Stimulated activated CD8-positive, alpha-beta memory T cell treated with anti-CD3 and anti-CD28 coated beads, Interleukin-4, amount 100 ng/mL, for 1 hour (primary cell): Measurements from ENCODE around the gene SLC29A1.
"Not testable (repeated sequence)": the region's sequence is repeated elsewhere in the genome, so short reads cannot be mapped to it uniquely, and the experiment has no call there.

Experiments
- DNase-seq, 2 donors: peaks; one replicate each; pipeline ENCODE4 v3.0.0-alpha.2; 2020; ENCODE audit warnings: low read depth in 2 of 2, low spot score in 1 of 2

The SLC29A1 gene

DNA sequence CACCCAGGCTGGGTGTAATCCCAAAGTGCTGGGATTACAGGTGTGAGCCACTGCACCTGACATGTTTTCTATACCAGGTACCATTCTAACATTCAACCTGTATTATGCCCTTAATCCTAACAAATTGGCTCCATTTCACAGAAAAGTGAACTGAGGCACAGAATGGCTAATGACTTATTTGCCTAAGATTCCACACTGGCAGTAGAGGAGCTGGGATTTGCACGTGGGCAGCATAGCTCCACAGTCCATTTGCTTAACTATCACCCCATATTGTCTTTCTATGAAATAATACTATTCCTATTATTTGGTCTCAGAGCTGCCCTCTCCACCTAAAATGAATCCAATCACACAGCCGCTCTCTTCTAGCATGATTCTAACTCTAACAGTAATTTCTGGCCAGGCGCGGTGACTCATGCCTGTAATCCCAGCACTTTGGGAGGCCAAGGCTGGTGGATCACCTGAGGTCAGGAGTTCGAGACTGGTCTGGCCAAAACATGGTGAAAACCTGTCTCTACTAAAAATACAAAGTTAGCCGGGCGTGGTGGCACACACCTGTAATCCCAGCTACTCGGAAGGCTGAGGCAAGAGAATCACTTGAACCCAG is 30.0 kb upstream of the SLC29A1 start:
- DNase-seq: no peak

DNA sequence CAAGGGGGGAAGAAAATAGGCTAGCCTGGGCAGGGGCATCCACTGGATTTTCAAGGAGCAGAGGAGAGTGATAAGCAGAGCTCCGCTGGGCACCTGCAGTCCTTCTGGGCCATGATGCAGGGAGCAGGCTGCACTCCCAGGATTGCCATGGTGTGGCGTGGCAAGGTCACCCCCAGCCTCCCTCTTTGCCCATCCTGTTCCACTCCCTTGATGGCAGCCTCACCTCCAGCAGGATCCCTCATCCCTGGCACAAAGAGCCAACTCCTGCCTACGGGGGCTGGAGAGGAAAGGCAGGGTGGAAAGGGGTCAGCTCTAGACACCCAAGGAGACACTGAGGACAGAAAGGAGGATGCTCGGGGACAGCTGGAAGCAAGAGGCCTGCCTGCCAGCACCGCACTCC is 29.1 kb upstream of the SLC29A1 start:
- DNase-seq: no peak

DNA sequence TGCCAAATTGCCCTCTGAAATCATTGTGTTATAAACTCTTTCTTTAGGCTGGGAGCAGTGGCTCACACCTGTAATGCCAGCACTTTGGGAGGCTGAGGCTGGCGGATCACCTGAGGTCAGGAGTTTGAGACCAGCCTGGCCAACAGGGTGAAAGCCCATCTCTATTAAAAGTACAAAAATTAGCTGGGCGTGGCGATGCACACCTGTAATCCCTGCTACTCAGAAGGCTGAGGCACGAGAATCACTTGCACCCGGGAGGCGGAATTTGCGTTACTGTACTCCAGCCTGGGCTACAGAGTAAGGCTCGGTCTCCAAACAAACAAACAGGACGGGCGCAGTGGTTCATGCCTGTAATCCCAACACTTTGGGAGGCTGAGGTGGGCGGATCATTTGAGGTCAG is 27.0 kb upstream of the SLC29A1 start:
- DNase-seq: not testable (repeated sequence)

DNA sequence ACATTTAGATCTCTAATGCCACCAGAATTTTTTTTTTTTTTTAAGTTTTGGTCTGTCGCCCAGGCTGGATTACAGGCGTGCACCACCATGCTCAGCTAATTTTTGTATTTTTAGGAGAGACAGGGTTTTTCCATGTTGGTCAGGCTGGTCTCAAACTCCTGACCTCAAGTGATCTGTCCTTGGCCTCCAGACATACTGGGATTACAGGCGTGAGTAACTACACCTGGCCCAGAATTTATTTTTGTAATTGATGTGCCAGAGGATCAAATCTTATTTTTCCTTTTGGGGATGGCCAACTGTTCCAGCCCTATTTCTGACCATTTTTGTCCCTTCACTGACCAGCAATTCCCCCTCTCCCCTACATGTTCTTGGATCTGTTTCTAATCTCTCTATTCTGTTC is 24.7 kb upstream of the SLC29A1 start:
- DNase-seq: no peak

DNA sequence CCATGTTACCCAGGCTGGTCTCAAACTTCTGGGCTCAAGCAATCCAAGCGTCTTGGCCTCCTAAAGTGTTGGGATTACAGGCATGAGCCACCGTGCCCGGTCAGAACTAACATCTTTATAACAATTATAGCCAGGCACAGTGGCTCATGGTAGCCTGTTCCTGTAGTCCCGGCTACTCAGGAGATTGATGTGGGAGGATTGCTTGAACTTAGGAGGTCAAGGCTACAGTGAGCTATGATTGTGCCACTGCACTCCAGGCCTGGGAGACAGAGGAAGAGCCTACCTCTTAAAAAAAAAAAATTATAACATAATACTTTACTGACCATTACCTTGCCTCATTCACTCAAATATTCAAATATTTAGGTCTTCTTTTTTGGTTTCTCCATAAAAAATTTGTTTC is 23.5 kb upstream of the SLC29A1 start:
- no peak for DNase-seq

DNA sequence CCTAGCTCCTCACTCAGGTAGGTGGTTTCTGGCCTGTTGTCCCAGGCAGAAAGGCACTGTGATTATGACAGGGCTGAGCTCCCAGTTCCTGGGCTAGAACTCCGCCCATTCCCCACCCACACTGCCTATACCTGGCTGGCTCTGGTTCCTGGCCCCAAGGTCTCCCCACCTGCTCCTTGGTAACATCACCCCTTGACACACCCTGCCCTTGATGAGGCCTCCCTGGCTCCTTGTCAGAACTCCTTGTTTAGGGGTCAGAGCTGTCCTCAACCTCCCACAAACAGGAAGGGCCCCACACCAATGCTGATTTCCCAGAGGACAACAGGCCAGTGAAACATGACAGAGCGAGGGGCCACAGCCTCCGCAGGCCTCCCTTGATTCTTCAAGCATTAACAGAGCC is 22.2 kb upstream of the SLC29A1 start:
- DNase-seq: no peak

DNA sequence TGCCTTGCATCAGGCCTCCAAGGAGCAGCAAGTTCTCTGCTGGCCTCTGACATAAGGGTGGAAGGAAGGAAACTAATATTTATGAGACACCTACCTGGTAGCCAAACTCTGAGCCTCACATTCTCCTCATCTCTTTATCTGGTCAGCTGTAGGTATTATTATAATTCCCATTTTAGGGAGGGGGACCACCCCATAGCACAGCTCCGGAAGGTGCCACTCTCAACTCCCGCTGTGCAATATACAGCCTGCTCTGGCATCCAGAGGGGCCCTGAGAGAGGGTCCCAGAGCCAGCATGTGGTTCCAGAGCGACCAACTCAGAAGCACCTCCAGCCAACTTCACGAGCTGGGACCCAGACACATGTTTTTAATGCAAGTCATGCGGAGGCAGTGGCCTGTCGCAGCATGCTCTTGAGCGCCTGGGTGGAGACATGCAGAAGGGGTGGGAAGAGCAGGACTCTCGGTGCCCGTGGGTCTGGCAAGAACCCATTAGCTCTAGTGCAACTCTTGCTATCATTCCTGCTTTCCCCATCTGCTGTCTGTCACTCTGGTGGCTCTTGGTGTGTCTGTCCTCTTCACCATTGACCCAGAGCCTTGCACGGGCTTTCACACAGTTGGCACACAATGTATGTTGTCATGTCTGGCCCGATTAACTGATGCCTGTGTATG is 21.6 kb upstream of the SLC29A1 start:
- no peak for DNase-seq

DNA sequence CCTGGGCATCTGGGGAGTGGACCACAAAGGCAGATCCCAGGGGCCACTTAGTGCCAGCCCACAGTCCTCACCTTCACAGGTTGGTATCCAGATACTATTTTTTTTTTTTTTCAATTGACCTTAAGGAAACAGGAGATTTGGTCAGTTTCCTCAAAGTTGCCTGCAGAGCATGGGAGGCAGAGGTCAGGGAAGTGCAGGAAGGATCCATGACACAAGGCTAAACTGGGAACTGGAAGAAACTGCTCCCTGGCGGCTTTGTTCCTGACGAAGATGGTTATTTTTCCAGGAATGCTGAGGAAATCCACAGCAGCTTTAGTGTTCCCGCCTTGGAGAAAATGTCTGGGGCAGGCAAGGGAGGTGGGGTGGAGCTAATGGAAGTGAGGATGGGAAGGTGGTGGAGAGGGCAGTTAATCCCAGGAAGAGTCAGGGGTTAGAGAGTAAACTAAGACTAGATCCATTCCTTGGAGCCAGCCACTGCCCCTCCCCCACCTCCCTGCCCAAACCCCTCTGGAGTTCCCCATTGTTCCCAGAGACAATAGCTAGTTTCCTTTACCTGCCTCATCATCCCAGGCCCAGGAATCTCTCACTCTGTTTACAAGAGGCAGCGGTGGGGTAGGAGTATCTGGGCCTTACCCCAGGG is 20.9 kb upstream of the SLC29A1 start:
- DNase-seq: no peak

DNA sequence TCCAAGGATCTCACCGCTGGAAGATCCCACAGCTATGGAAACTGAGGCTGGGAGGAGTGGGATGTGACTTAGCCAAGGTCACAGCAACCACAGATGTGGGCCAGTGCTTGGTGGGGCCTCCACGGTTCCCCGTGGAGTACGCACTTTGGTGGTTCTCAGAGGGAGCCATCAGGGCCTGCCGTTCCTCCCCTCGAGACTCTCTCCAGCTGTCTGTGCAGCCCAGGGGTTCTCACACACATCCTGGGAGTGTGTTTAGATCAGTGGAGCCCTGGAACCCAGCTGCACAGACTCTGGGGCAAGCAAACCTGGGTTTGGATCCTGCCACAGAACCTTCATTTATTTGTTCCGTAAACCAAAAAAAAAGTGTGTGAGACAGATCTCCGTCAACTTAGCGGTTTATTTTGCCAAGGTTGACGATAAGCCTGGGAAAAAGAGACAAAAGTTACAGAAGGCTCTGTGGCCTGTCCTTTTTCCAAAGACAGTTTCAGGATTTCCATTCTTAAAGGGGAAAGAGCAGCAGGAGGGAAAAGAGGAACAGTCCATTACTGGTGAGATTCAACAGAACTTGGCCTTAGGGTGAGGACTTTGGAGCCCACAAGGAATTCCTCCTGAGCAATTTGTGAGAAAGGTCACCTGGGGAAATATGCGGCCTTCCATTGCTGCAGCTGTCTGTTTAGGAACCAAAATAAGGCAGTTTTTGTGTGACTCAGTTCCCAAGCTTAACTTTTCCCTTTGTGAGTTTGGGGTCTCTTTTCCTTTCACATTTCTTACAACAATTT is 20.2 kb upstream of the SLC29A1 start:
- no peak for DNase-seq

DNA sequence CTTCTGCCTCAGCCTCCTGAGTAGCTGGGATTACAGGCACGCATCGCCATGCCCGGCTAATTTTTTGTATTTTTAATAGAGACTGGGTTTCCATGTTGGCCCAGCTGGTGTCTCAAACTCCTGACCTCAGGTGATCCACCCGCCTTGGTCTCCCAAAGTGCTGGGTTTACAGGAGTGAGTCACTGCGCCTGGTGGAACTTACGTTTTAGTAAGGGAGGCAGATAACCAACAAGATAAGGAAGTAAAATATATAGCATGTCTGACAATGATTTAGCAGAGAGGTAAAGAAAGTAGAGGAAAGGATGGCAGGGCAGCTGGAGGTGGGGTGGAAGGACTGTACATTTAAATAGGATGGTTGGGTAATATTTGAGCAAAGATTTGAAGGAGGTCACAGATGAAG is 19.4 kb upstream of the SLC29A1 start:
- no peak for DNase-seq

DNA sequence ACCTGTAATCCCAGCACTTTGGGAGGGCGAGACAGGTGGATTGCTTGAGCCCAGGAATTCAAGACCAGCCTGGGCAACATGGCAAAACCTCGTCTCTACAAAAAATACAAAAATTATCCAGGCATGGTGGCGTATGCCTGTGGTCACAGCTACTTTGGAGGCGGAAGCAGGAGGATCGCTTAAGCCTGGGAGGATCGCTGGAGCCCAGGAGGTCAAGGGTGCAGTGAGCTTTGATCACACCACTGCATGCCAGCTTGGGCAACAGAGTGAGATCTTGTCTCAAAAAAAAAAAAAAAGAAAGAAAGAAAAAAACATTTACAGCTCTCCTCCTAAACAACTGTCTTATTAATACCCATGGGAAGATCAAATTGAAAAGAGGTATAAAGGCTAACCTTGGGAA is 15.4 kb upstream of the SLC29A1 start:
- no peak for DNase-seq

DNA sequence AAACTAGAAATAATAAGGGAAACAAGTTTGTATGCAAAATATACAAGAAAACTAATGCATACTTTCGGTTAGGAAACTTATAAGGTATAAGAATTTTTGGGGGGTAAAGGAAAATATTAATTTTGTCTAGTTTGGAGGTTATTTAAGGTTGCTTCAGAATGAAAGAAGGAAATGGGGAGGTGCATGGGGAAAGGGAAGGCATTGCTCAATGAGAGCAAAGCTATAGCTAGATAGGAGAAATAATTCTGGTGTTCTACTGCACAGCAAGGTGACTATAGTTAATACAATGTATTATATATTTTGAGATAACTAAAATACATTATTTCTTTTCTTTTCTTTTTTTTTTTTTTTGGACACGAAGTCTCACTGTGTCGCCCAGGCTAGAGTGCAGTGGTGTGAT is 12.1 kb upstream of the SLC29A1 start:
- DNase-seq: no peak

DNA sequence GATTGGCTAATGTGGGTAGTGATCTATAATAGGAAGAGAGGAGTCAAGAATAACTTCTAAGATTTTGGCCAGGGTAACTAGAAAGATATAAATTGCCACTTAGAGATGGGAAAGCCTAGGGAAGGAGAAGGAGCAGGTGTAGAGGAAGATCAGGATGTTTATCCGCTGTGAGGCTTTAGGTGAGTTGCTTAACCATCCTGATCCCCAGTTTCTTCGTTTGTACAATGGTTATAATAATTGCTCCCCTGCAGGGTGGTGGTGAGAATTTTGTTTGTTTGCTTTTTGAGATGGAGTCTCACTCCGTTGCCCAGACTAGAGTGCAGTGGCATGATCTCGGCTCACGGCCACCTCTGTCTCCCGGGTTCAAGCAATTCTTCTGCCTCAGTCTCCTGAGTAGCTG is 9.1 kb upstream of the SLC29A1 start:
- DNase-seq: no peak

DNA sequence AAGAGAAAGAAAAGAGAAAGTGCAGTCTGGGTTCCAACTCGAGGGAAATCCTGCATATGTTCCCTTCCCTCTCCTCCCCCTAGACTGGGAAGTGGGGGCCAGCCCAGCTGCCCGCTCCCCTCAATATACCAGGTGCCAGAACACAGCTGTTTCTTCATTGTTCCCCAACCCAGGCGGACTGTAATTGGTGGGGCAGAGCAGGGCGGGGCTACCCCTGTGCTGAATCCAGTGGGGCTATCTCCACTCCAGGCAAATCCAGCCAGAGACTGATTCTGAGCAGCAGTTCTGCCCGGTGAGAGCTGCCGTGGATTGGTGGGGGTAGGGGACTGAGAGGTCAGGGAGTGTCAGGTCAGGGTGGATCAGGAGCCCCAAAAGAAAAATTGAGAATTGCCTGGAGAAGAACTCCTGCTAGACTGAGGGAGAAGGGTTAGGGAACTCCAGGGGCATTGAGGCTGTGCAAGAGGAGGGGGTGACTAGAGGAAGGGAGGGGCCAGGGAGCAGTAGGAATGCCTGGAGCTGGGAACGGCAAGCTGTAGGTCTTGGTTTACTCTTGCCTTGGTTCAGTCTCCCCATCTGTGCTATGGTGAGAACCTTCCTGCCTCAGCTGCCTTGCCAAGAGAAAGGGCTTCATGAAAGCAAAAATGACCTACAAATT is 6.6 kb upstream of the SLC29A1 start, which contains the start of gene MYMX:
Gene MYMX (plus strand): TSS at position 250 of the 655 bp plus-strand sequence. CDS start 546 bp downstream, outside the sequence.
- no peak for DNase-seq

DNA sequence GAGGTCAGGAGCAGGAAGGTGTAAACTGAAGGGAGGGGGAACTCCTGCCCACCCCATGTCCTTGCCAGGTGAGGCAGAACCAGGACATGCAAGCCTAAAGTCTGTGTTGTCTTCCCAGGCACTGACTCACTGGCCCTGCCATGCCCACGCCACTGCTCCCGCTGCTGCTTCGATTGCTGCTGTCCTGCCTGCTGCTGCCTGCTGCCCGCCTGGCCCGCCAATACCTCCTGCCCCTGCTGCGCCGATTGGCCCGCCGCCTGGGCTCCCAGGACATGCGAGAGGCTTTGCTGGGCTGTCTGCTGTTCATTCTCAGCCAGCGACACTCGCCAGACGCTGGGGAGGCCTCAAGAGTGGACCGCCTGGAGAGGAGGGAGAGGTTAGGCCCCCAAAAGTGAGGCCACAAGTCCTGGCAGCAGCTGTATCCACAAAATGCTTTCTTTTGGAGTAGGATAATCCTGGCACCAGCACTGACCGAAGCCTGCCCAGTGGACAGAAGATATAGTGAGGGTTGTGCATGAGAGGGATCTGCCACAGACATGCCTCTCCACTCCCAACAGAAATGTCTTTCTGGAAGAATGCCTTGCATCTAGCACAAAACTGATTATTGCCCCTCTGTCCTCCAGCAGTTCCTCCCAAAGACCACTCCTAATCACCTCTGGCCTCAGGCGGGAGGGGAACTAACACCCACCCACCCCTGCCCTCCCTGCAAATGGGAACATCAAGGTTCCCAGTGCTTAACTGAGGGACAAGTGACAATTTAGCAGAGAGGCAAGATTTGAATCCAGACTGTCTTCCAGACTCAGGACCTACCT is 5.9 kb upstream of the SLC29A1 start:
- no peak for DNase-seq

DNA sequence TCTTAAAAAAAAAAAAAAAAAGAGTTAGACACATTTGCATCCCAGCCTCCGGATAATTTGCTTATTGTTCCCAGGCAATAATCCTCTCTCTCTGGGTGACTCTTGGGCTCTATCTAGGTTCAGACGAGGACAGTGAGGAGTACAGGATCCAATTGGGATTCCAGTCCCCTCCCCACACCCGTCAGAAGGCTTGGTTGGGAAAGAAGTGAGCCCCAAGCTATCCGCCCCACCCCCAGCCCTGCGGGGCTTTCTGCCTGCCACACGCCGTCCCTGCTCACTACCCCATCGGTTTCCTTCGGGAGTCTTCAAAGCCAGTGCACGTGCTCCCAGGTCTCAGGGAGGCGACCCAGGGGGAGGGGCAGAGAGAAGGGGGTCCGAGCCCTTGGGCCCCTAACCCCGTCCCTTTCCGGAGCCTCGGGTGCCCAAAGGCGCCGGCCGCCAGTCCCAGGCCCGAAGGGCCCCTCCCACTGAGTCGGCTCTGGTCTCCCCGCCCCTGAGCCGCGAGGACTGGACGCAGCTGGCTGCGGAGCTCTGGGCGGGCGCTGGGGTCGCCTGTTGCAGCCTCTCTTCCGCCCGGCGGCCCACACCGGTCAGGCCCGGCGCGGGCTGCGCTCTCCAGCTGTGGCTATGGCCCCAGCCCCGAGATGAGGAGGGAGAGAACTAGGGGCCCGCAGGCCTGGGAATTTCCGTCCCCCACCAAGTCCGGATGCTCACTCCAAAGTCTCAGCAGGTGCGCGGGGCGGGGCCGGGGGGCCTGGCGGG is 4.2 kb upstream of the SLC29A1 start:
- no peak for DNase-seq

DNA sequence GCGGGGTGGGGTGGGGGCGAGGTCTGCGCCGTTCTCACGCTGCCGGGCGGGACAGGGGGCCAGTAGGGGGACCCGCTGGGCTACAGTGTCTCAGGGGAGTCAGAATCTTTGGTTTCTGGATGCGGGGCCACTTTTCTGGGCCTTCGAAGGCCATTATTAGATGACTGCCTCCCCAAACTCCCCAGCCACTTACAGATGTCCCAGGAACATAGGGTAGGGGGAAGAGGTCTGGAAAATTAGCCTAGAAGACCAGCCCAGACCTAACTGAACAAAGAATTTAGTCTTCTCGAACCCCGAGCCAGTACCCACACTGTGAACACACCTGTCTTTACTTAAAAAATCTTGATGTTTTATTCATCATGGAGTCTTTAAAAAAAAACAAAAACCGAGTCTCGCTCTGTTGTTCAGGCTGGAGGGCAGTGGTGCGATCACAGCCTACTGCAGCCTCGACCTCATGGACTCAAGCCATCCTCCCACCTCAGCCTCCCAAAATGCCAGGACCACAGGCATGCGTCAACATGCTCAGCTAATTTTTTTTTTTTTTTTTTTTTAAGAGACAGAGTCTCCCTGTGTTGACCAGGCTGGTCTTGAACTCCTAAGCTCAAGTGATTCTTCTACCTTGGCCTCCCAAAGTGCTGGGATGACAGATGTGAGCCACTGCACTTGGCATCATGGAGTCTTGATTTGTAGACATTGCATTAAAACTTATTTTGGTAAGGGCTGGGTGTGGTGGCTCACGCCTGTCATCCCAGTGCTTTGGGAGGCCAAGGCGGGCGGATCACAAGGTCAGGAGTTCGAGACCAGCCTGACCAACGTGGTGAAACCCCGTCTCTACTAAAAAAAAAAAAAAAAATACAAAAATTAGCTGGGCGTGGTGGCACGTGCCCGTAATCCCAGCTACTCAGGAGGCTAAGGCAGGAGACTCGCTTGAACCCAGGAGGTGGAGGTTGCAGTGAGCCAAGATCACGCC is 3.3 kb upstream of the SLC29A1 start:
- no peak for DNase-seq

DNA sequence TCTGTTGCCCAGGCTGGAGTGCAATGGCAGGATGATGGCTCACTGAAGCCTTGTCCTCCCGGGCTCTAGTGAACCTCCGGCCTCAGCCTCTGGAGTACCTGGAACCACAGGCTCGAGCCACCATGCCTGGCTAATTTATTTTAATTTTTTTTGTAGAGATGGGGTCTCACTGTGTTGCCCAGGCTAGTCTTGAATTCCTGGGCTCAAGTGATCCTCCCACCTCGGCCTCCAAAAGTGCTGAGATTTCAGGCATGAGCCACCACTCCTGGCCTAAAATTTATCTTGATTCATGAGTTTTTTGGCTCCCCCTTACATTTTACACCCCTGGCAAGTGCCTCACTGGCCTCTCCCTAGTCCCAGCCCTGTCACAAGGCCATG is 2.5 kb upstream of the SLC29A1 start:
- no peak for DNase-seq
